H9 (cell line): ENCODE measurements around the gene SHB. TPM values are rescaled to one million over a fixed set of nuclear protein-coding genes. Genes with fewer than 3 reads are reported as not detected.

Experiments
- DNase-seq: peaks from one replicate; pipeline ENCODE4 v3.0.0-alpha.2; 2017
- H2AFZ ChIP-seq: one replicate; pipeline ENCODE4 v1.6.1; 2013; ENCODE audit warnings: mild to moderate bottlenecking, low read length, control low read depth, moderate library complexity
- H2AK5ac ChIP-seq: 2 replicates; pipeline ENCODE4 v1.6.1; 2013; ENCODE audit warnings: low read length, control low read depth, mixed read lengths; ENCODE audit not compliant: insufficient read length
- H2BK120ac ChIP-seq: one replicate; pipeline ENCODE4 v1.6.1; 2013; ENCODE audit warnings: low read depth, mild to moderate bottlenecking, low read length, control low read depth, inconsistent platforms; ENCODE audit not compliant: poor library complexity, severe bottlenecking
- H2BK12ac ChIP-seq: 2 replicates; pipeline ENCODE4 v1.6.1; 2013; ENCODE audit warnings: low read length, control low read depth, mixed read lengths, low read depth; ENCODE audit not compliant: insufficient read length
- H2BK15ac ChIP-seq: 2 replicates; pipeline ENCODE4 v1.6.1; 2013; ENCODE audit warnings: low read depth, low read length, control low read depth
- H2BK20ac ChIP-seq: one replicate; pipeline ENCODE4 v1.6.1; 2013; ENCODE audit warnings: low read depth, mild to moderate bottlenecking, low read length, control low read depth, inconsistent platforms; ENCODE audit not compliant: poor library complexity, severe bottlenecking
- H2BK5ac ChIP-seq: 2 replicates; pipeline ENCODE4 v1.6.1; 2013; ENCODE audit warnings: low read length, control low read depth, mixed read lengths; ENCODE audit not compliant: insufficient read length
- H3K14ac ChIP-seq: 2 replicates; pipeline ENCODE4 v1.6.1; 2013; ENCODE audit warnings: low read length, control low read depth; ENCODE audit not compliant: insufficient read depth
- H3K18ac ChIP-seq: 2 replicates; pipeline ENCODE4 v1.6.1; 2013; ENCODE audit warnings: low read depth, mild to moderate bottlenecking, mixed read lengths, low read length, control low read depth; ENCODE audit not compliant: insufficient read length
- H3K23ac ChIP-seq: 2 replicates; pipeline ENCODE4 v1.6.1; 2013; ENCODE audit warnings: low read length, control low read depth, mixed read lengths, low read depth; ENCODE audit not compliant: insufficient read length
- H3K23me2 ChIP-seq: 2 replicates; pipeline ENCODE4 v1.6.1; 2013; ENCODE audit warnings: low read depth, mild to moderate bottlenecking, mixed read lengths, low read length, control low read depth; ENCODE audit not compliant: insufficient read length, poor library complexity, severe bottlenecking
- H3K27ac ChIP-seq: 2 replicates; pipeline ENCODE4 v1.5.1; 2013; ENCODE audit warnings: low read length, control low read depth, mixed read lengths, low read depth; ENCODE audit not compliant: insufficient read length
- H3K27me3 ChIP-seq: 2 replicates; pipeline ENCODE4 v1.6.1; 2013; ENCODE audit warnings: low read length, control low read depth, inconsistent platforms; ENCODE audit not compliant: insufficient read depth
- H3K4ac ChIP-seq: 2 replicates; pipeline ENCODE4 v1.6.1; 2013; ENCODE audit warnings: low read depth, mild to moderate bottlenecking, control low read depth, inconsistent platforms, low read length, moderate library complexity
- H3K4me1 ChIP-seq: 2 replicates; pipeline ENCODE4 v1.6.1; 2013; ENCODE audit warnings: low read length, control low read depth, inconsistent platforms; ENCODE audit not compliant: insufficient read depth
- H3K4me2 ChIP-seq: 2 replicates; pipeline ENCODE4 v1.6.1; 2013; ENCODE audit warnings: low read length, control low read depth, mixed read lengths; ENCODE audit not compliant: insufficient read length, insufficient read depth
- H3K56ac ChIP-seq: 2 replicates; pipeline ENCODE4 v1.6.1; 2013; ENCODE audit warnings: low read depth, mild to moderate bottlenecking, mixed read lengths, low read length, control low read depth; ENCODE audit not compliant: insufficient read length
- H3K79me1 ChIP-seq: 2 replicates; pipeline ENCODE4 v1.6.1; 2013; ENCODE audit warnings: low read depth, mild to moderate bottlenecking, moderate library complexity, low read length, control low read depth, inconsistent platforms; ENCODE audit not compliant: insufficient read depth, poor library complexity, severe bottlenecking
- H3K79me2 ChIP-seq: 2 replicates; pipeline ENCODE4 v1.6.1; 2013; ENCODE audit warnings: low read length, control low read depth, inconsistent platforms; ENCODE audit not compliant: insufficient read depth
- H3K9ac ChIP-seq: 2 replicates; pipeline ENCODE4 v1.6.1; 2013; ENCODE audit warnings: low read length, control low read depth, mixed read lengths; ENCODE audit not compliant: insufficient read length; ENCODE audit errors: extremely low read depth
- H3K9me3 ChIP-seq: one replicate; pipeline ENCODE4 v1.6.1; 2013; ENCODE audit warnings: low read depth, low read length, inconsistent platforms; ENCODE audit not compliant: control insufficient read depth
- H3T11ph ChIP-seq: one replicate; pipeline ENCODE4 v1.6.1; 2013; ENCODE audit warnings: mild to moderate bottlenecking, low read length, control low read depth, inconsistent platforms
- H4K20me1 ChIP-seq: one replicate; pipeline ENCODE4 v1.6.1; 2013; ENCODE audit not compliant: control insufficient read depth, insufficient read length, insufficient read depth
- H4K5ac ChIP-seq: 2 replicates; pipeline ENCODE4 v1.6.1; 2013; ENCODE audit warnings: low read depth, mild to moderate bottlenecking, mixed read lengths, low read length, control low read depth; ENCODE audit not compliant: insufficient read length
- H4K8ac ChIP-seq: replicated peaks from 2 replicates; pipeline ENCODE4 v1.6.1; 2013; ENCODE audit warnings: low read length, control low read depth, mixed read lengths, low read depth; ENCODE audit not compliant: insufficient read length
- H4K91ac ChIP-seq: 2 replicates; pipeline ENCODE4 v1.6.1; 2013; ENCODE audit warnings: low read depth, mild to moderate bottlenecking, moderate library complexity, mixed read lengths, low read length, control low read depth; ENCODE audit not compliant: insufficient read length
- H3K27ac Mint-ChIP-seq, 3 experiments: 2 replicates in 2 of 3; 3 replicates in 1 of 3; pipeline ENCODE4 v1.8.0; 2020 to 2021; ENCODE audit warnings: mixed read lengths in 3 of 3, mild to moderate bottlenecking in 1 of 3, moderate library complexity in 1 of 3
- H3K27me3 Mint-ChIP-seq: 2 replicates; pipeline ENCODE4 v1.8.0; 2021; ENCODE audit warnings: low read depth, mild to moderate bottlenecking, moderate library complexity, mixed read lengths
- H3K36me3 Mint-ChIP-seq, 3 experiments: 2 replicates in 2 of 3; 3 replicates in 1 of 3; pipeline ENCODE4 v1.8.0; 2020 to 2021; ENCODE audit warnings: low read depth in 3 of 3, mixed read lengths in 3 of 3; ENCODE audit not compliant: insufficient read depth in 1 of 3
- H3K4me1 Mint-ChIP-seq, 2 experiments: 2 replicates each; pipeline ENCODE4 v1.8.0; 2020; ENCODE audit warnings: mixed read lengths in 2 of 2
- H3K4me3 Mint-ChIP-seq, 2 experiments: 2 replicates in 1 of 2; 3 replicates in 1 of 2; pipeline ENCODE4 v1.8.0; 2020 to 2021; ENCODE audit warnings: mild to moderate bottlenecking in 2 of 2, mixed read lengths in 2 of 2, moderate library complexity in 1 of 2
- H3K9me3 Mint-ChIP-seq, 2 experiments: 2 replicates in 1 of 2; 3 replicates in 1 of 2; pipeline ENCODE4 v1.8.0; 2020; ENCODE audit warnings: mild to moderate bottlenecking in 2 of 2, mixed read lengths in 2 of 2, moderate library complexity in 1 of 2
- WGBS: extraction: QIAGEN DNeasy Blood & Tissue Kit; methylation state at CpG from one replicate; pipeline ENCODE4 v1.1.7; 2013; ENCODE audit warnings: missing lambda C conversion rate, low lambda C conversion rate, mixed read lengths; ENCODE audit not compliant: insufficient read length; ENCODE audit errors: extremely low coverage; 5-methylcytosine and 5-hydroxymethylcytosine counted together
- total RNA-seq: library from RNA; stranded (reverse); gene quantifications from 2 replicates; pipeline ENCODE4 v1.2.1, GENCODE V29; 2021
- TF ChIP-seq, protein P1 (sequence below): fragments of 200-600 bp; sonication (generic); conservative IDR thresholded peaks from 3 replicates; pipeline ENCODE4 v1.8.0; 2021; ENCODE audit warnings: antibody characterized with exemption, mild to moderate bottlenecking

Gene SHB
- total RNA-seq, 1 experiment from 2014 or later = 14.6 TPM

DNA sequence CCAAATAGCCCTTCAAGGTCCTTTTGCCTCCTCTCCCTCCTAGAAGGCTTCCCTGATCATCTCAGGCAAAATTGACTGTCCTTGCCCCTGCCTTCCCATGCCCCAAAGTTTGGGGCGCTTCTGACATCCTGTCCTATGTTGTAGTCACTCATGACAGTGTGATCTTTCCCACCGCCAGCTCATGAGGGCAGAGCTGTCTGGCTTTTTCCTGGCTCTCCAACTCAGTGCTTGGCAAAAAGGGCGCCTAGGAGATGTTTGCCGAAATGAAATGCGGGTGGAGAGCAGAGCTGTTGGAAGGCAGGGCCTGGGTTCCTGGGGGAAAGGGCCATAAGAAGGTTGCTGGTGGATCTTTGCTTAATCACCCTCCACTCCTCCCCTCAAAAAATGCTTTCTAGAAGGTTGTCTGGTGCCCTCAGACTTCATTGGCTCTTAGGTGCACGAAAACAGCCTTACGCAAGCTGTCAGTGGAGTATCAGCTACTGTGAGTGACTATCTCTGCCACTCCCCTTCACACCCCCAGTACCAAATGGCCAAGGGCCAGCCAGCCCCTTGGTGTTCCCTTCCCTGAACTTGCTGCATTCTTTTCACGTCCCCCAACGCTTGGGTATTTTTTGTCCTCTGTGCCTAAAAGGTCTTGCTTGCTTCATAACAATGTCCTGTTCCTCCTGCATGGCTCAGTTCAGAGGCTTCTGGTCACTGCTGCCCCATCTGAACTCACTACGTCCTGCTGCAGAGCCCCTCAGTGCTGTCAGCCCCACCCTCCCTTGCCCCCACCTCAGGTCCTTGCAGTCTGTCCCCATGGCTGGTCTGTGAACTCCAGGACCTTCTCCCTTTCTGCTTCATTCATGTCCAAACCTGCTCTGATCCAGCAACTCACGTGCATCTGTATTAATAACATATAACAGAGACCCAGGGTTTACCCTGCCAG is 162.5 kb downstream of the SHB start:
- H2BK15ac ChIP-seq = no peak overlapping the region
- no peak overlapping the region for H4K91ac ChIP-seq
- H3K79me1 ChIP-seq = no peaks in the 10 kb centered on the region
- H3K14ac ChIP-seq = no peak overlapping the region
- no peak overlapping the region for H3K4me2 ChIP-seq
- no peaks in the 10 kb centered on the region for H4K20me1 ChIP-seq
- H4K5ac ChIP-seq = no peak overlapping the region
- H3K9ac ChIP-seq = no peak overlapping the region
- TF ChIP-seq, protein P1, sequence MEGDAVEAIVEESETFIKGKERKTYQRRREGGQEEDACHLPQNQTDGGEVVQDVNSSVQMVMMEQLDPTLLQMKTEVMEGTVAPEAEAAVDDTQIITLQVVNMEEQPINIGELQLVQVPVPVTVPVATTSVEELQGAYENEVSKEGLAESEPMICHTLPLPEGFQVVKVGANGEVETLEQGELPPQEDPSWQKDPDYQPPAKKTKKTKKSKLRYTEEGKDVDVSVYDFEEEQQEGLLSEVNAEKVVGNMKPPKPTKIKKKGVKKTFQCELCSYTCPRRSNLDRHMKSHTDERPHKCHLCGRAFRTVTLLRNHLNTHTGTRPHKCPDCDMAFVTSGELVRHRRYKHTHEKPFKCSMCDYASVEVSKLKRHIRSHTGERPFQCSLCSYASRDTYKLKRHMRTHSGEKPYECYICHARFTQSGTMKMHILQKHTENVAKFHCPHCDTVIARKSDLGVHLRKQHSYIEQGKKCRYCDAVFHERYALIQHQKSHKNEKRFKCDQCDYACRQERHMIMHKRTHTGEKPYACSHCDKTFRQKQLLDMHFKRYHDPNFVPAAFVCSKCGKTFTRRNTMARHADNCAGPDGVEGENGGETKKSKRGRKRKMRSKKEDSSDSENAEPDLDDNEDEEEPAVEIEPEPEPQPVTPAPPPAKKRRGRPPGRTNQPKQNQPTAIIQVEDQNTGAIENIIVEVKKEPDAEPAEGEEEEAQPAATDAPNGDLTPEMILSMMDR = no peak
- no CpG with 5 or more reads among the region's 11 CpGs for WGBS
- H2BK120ac ChIP-seq = no peak overlapping the region
- H3K4me3 Mint-ChIP-seq = peak overlapping the region in 1 of 2 experiments; percentile 16; a peak in 2 of 5 replicates
- DNase-seq = no peak
- no peak overlapping the region for H2AFZ ChIP-seq
- H3T11ph ChIP-seq = no peak overlapping the region
- H4K8ac ChIP-seq = no peak overlapping the region
- no peak overlapping the region for H3K18ac ChIP-seq
- no peak overlapping the region for H3K27ac Mint-ChIP-seq
- no peaks in the 10 kb centered on the region for H3K9me3 Mint-ChIP-seq
- H3K36me3 Mint-ChIP-seq = no peaks in the 10 kb centered on the region
- H3K4me1 Mint-ChIP-seq = peaks cover 18 to 19% of the 10 kb centered on the region in 2 experiments
- no peak overlapping the region for H3K27ac ChIP-seq
- peaks cover 4% of the 10 kb centered on the region; the same call in 1 of the 2 replicates for H3K4me1 ChIP-seq
- peaks cover 27% of the 10 kb centered on the region for H3K27me3 Mint-ChIP-seq
- no peaks in the 10 kb centered on the region for H3K27me3 ChIP-seq
- no peak overlapping the region for H2BK5ac ChIP-seq
- H3K79me2 ChIP-seq = no peaks in the 10 kb centered on the region
- no peaks in the 10 kb centered on the region for H3K9me3 ChIP-seq
- no peak overlapping the region for H3K4ac ChIP-seq
- H3K23ac ChIP-seq = no peak overlapping the region
- H3K56ac ChIP-seq = no peak overlapping the region
- no peak overlapping the region for H2BK12ac ChIP-seq
- H2BK20ac ChIP-seq = no peak overlapping the region
- H2AK5ac ChIP-seq = no peak overlapping the region
- peaks cover 15% of the 10 kb centered on the region for H3K23me2 ChIP-seq
